Smooth muscle cell (in vitro differentiated cells): ENCODE data around the gene ZDHHC14. TPM values are rescaled to one million over a fixed set of nuclear protein-coding genes. Genes with fewer than 3 reads are reported as not detected.

Experiments used
- DNase-seq: peaks from one replicate; lab custom pipeline; 2025; ENCODE audit not compliant: unreplicated experiment; lab: John Stamatoyannopoulos, UW
- H2AFZ ChIP-seq: fragments of 200-600 bp; sonication (generic); 2 replicates; pipeline ENCODE4 v1.6.0; 2016; ENCODE audit warnings: antibody characterized with exemption, low read depth, mild to moderate bottlenecking
- H3F3A ChIP-seq: fragments of 200-600 bp; sonication (generic); 2 replicates; pipeline ENCODE4 v1.6.0; 2017; ENCODE audit warnings: antibody characterized with exemption, low read depth
- H3K27ac ChIP-seq: fragments of 200-600 bp; sonication (generic); 2 replicates; pipeline ENCODE4 v1.5.1; 2016; ENCODE audit warnings: low read depth, mild to moderate bottlenecking
- H3K27me3 ChIP-seq: fragments of 200-600 bp; sonication (generic); 2 replicates; pipeline ENCODE4 v1.6.1; 2016; ENCODE audit warnings: low read depth, mild to moderate bottlenecking
- H3K36me3 ChIP-seq: fragments of 200-600 bp; sonication (generic); 2 replicates; pipeline ENCODE4 v1.5.1; 2016; ENCODE audit warnings: low read depth
- H3K4me1 ChIP-seq: fragments of 200-600 bp; sonication (generic); 2 replicates; pipeline ENCODE4 v1.5.1; 2016; ENCODE audit warnings: low read depth
- H3K4me2 ChIP-seq: fragments of 200-600 bp; sonication (generic); 2 replicates; pipeline ENCODE4 v1.6.0; 2016; ENCODE audit warnings: mild to moderate bottlenecking
- H3K4me3 ChIP-seq: fragments of 200-600 bp; sonication (generic); 2 replicates; pipeline ENCODE4 v1.5.1; 2016; ENCODE audit warnings: mild to moderate bottlenecking
- H3K79me2 ChIP-seq: fragments of 200-600 bp; sonication (generic); 2 replicates; pipeline ENCODE4 v1.6.0; 2016; ENCODE audit warnings: low read depth, mild to moderate bottlenecking
- H3K9ac ChIP-seq: fragments of 200-600 bp; sonication (generic); 2 replicates; pipeline ENCODE4 v1.6.0; 2016; ENCODE audit warnings: low read depth
- H3K9me3 ChIP-seq: fragments of 200-600 bp; sonication (generic); replicated peaks from 2 replicates; pipeline ENCODE4 v1.5.1; 2016; ENCODE audit warnings: low read depth
- H4K20me1 ChIP-seq: fragments of 200-600 bp; sonication (generic); 2 replicates; pipeline ENCODE4 v1.6.0; 2016; ENCODE audit warnings: low read depth
- WGBS: methylation state at CpG from one replicate; pipeline ENCODE4 v1.1.7; 2016; ENCODE audit warnings: low lambda C conversion rate; 5-methylcytosine and 5-hydroxymethylcytosine counted together
- polyA plus RNA-seq: library from polyadenylated mRNA; unstranded; fragments of >200 nt; fragmentation: Nextera tagmentation; extraction: Ambion mirVana; gene quantifications from 2 replicates; pipeline ENCODE4 v1.2.1, GENCODE V29; 2016
- total RNA-seq: library from RNA; depleted of rRNA; stranded (reverse); fragments of >200 nt; gene quantifications from 2 replicates; pipeline ENCODE4 v1.2.3, GENCODE V29; 2014
- TF ChIP-seq, protein P1 (sequence below): fragments of 200-600 bp; sonication (generic); IDR thresholded peaks from 2 replicates; pipeline ENCODE4 v1.5.1; 2017; ENCODE audit warnings: borderline replicate concordance, mild to moderate bottlenecking, antibody characterized with exemption; ENCODE audit not compliant: insufficient read depth, poor library complexity, severe bottlenecking

Gene ZDHHC14
- total and polyA plus RNA-seq, 2 experiments from 2014 or later = 1.3 to 1.6 TPM

- DNase-seq = no peak
- Histone ChIP-seq H3F3A (no peaks in the 10 kb centered on the region), H3K4me3 (no peak overlapping the region), H3K27ac (no peak overlapping the region), H3K79me2 (no peaks in the 10 kb centered on the region), H2AFZ (no peak overlapping the region), H3K36me3 (no peaks in the 10 kb centered on the region), H4K20me1 (no peaks in the 10 kb centered on the region), H3K9ac (no peak overlapping the region), H3K4me1 (peaks cover 6% of the 10 kb centered on the region), H3K4me2 (no peak overlapping the region), H3K9me3 (no peaks in the 10 kb centered on the region), H3K27me3 (no peaks in the 10 kb centered on the region)
- 65% methylated on average over 2 of the region's 2 CpGs for WGBS
- TF ChIP-seq, protein P1, sequence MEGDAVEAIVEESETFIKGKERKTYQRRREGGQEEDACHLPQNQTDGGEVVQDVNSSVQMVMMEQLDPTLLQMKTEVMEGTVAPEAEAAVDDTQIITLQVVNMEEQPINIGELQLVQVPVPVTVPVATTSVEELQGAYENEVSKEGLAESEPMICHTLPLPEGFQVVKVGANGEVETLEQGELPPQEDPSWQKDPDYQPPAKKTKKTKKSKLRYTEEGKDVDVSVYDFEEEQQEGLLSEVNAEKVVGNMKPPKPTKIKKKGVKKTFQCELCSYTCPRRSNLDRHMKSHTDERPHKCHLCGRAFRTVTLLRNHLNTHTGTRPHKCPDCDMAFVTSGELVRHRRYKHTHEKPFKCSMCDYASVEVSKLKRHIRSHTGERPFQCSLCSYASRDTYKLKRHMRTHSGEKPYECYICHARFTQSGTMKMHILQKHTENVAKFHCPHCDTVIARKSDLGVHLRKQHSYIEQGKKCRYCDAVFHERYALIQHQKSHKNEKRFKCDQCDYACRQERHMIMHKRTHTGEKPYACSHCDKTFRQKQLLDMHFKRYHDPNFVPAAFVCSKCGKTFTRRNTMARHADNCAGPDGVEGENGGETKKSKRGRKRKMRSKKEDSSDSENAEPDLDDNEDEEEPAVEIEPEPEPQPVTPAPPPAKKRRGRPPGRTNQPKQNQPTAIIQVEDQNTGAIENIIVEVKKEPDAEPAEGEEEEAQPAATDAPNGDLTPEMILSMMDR = no peak
Observed at GRCh38 chr6:157604816-157605215, 223.8 kb downstream of the ZDHHC14 start.

GRCh38 chr6:157605484-157605883 is 224.5 kb downstream of the ZDHHC14 start:
- Histone ChIP-seq H3K79me2 (no peaks in the 10 kb centered on the region), H3K4me3 (no peak overlapping the region), H3F3A (no peaks in the 10 kb centered on the region), H3K36me3 (no peaks in the 10 kb centered on the region), H3K4me1 (peaks cover 6% of the 10 kb centered on the region), H3K9me3 (no peaks in the 10 kb centered on the region), H3K9ac (no peak overlapping the region), H3K27me3 (no peaks in the 10 kb centered on the region), H3K4me2 (no peak overlapping the region), H3K27ac (no peak overlapping the region), H4K20me1 (no peaks in the 10 kb centered on the region), H2AFZ (no peak overlapping the region)
- TF ChIP-seq, protein P1 = no peak
- no peak for DNase-seq
- 92% methylated on average over 8 of the region's 8 CpGs for WGBS

DNA sequence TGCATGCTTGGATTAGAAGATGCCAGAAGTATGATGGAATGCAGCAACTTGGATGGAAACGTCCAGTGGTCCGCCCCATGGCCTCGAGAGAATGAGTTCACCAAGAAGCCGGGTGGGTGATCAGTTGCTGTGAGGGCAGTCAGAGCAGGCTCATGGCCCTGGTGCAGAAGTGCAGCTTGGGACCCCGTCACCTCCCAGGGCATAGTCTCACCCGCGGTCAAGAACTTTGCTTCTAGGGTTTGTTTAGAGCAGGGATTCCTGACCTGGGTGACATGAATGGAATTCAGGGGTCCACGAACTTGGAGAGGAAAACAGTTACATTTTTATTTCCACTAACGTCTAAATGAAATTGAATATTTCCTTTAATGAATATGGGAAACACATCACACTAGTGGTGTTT is 225.5 kb downstream of the ZDHHC14 start:
- Histone ChIP-seq H3K79me2 (no peaks in the 10 kb centered on the region), H2AFZ (no peak overlapping the region), H3K27me3 (no peaks in the 10 kb centered on the region), H3K4me1 (peaks cover 6% of the 10 kb centered on the region), H3K27ac (no peak overlapping the region), H3K9me3 (no peaks in the 10 kb centered on the region), H3K4me2 (no peak overlapping the region), H4K20me1 (no peaks in the 10 kb centered on the region), H3F3A (no peaks in the 10 kb centered on the region), H3K9ac (no peak overlapping the region), H3K4me3 (no peak overlapping the region), H3K36me3 (no peaks in the 10 kb centered on the region)
- TF ChIP-seq, protein P1 = no peak
- 88% methylated on average over 9 of the region's 9 CpGs for WGBS
- no peak for DNase-seq

- DNase-seq = no peak
- Histone ChIP-seq H3K79me2 (no peaks in the 10 kb centered on the region), H3K9ac (no peak overlapping the region), H3K4me2 (no peak overlapping the region), H3K4me1 (peaks cover 6% of the 10 kb centered on the region), H4K20me1 (no peaks in the 10 kb centered on the region), H3K27ac (no peak overlapping the region), H3K27me3 (no peaks in the 10 kb centered on the region), H2AFZ (no peak overlapping the region), H3K9me3 (no peaks in the 10 kb centered on the region), H3K36me3 (no peaks in the 10 kb centered on the region), H3F3A (no peaks in the 10 kb centered on the region), H3K4me3 (no peak overlapping the region)
- WGBS = 69% methylated on average over 12 of the region's 12 CpGs
- TF ChIP-seq, protein P1 = no peak
Observed at GRCh38 chr6:157607317-157608109, 226.5 kb downstream of the ZDHHC14 start.
